Ectodermal cell (in vitro differentiated cells): ENCODE measurements around the gene FANCC.
A peak's percentile ranks its signal among the peaks of the same experiment; 100 is the strongest.
"Not testable (repeated sequence)": the region's sequence is repeated elsewhere in the genome, so short reads cannot be mapped to it uniquely, and the experiment has no call there.

Experiments used
- H3K27ac ChIP-seq: 2 replicates; pipeline ENCODE4 v1.7.0; 2013; ENCODE audit warnings: mild to moderate bottlenecking, low read depth, low read length; ENCODE audit not compliant: insufficient read depth, poor library complexity, severe bottlenecking
- H3K27me3 ChIP-seq: 2 replicates; pipeline ENCODE4 v1.7.0; 2013; ENCODE audit warnings: mild to moderate bottlenecking, low read length; ENCODE audit not compliant: insufficient read depth, control insufficient read depth, poor library complexity, severe bottlenecking
- H3K36me3 ChIP-seq: one replicate; pipeline ENCODE4 v1.7.0; 2013; ENCODE audit warnings: low read length; ENCODE audit not compliant: control insufficient read depth, insufficient read depth
- H3K4me1 ChIP-seq: one replicate; pipeline ENCODE4 v1.7.0; 2013; ENCODE audit warnings: low read length; ENCODE audit not compliant: control insufficient read depth, insufficient read depth
- H3K4me3 ChIP-seq: 2 replicates; pipeline ENCODE4 v1.7.0; 2013; ENCODE audit warnings: low read depth, low read length, control low read depth; ENCODE audit not compliant: insufficient read depth
- H3K9me3 ChIP-seq: 2 replicates; pipeline ENCODE4 v1.7.0; 2013; ENCODE audit warnings: mild to moderate bottlenecking, low read length, moderate library complexity; ENCODE audit not compliant: control insufficient read depth
- WGBS, 2 experiments: methylation state at CpG; one replicate each; pipeline ENCODE4 v1.1.7; 2013; ENCODE audit warnings: missing lambda C conversion rate in 2 of 2; 5-methylcytosine and 5-hydroxymethylcytosine counted together

The FANCC gene

DNA sequence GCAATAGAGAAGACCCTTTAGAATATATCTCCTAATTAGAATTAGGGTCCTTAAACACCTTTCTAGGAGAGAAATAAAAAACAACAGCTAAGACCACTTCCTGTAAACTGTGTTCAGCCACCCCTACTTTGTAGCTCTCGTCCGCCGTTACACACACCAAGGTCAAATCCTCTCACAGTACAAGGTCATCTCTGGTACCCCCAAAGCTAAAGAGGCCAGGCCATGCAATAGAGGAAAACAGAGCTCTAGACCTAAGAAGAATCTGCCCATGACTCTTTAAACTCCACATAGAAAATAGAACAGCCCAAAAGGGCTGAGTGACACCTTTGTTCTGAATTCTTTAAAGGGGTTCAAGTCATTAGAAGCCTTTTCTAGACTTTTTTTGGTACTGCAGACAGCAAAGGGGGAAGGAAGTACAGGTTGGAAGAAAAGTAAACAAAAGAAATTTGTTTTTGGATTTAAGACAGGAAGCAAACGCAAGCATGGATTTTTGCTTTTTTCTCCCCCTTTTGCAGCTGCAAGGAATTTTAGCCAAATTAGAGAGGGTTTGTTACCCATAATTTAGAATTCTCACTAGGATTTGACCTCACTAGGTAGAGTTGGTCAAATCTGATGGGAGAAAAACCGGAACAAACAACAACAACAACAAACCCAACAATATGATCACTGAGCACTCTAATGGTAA lies 13.4 kb upstream of the FANCC start:
- no peaks in the 10 kb centered on the region for H3K27me3 ChIP-seq
- no peaks in the 10 kb centered on the region for H3K36me3 ChIP-seq
- no peak overlapping the region for H3K27ac ChIP-seq
- WGBS, 2 experiments, result 96 to 98% methylated on average over 4 to 5 of the region's 5 CpGs
- H3K4me3 ChIP-seq, result no peak overlapping the region
- H3K9me3 ChIP-seq, result peaks cover 2% of the 10 kb centered on the region
- no peaks in the 10 kb centered on the region for H3K4me1 ChIP-seq

DNA sequence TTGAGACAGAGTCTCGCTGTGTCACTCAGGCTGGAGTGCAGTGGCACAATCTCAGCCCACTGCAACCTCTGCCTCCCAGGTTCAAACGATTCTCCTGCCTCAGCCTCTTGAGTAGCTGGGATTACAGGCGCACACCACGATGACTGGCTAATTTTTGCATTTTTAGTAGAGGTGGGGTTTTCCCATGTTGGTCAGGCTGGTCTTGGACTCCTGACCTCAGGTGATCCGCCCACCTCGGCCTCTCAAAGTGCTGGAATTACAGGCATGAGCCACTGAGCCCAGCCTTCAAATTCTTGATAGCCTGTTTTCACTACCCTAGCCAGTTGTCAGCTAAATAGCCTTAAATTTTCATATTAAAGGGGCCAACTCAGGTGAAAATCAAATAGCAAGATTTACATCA lies 11.6 kb upstream of the FANCC start:
- not testable (repeated sequence) for H3K4me3 ChIP-seq, H3K27me3 ChIP-seq, H3K27ac ChIP-seq, H3K36me3 ChIP-seq, H3K9me3 ChIP-seq, H3K4me1 ChIP-seq
- 90 to 91% methylated on average over 6 of the region's 6 CpGs for WGBS, 2 experiments

DNA sequence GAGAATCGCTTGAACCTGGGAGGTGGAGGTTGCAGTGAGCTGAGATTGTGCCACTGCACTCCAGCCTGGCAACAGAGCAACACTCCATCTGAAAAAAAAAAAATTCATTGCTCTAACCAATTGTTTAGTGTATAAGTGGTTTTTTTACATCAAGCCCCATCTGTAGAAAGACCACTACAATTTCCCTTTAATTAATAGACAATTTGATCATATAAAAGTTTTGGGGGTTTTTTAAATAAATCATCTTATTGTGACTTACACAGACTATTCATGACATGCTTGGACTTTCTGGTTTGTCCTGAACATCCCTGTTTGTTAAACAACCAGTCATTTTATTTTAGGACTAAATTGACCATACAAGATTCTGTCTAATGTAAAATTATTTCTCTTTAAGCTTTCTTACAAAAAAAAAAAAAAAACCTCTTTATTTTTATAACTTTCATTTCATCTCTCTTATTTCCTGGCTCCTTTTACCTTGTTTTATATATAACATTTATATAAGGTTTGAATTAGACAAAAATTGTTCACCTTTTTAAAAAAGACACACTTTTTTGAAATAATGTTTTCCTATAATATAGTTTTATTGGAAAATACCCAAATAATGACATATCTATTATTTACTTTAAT lies 9.8 kb upstream of the FANCC start:
- WGBS, 2 experiments, result 0 to 42% methylated on average over 1 of the region's 1 CpG
- Histone ChIP-seq H3K36me3 (no peaks in the 10 kb centered on the region), H3K4me1 (no peaks in the 10 kb centered on the region), H3K27me3 (no peaks in the 10 kb centered on the region), H3K27ac (no peak overlapping the region), H3K4me3 (no peak overlapping the region), H3K9me3 (peaks cover 2% of the 10 kb centered on the region)

- H3K27ac ChIP-seq, result no peak overlapping the region
- H3K4me3 ChIP-seq, result no peak overlapping the region
- H3K4me1 ChIP-seq, result no peaks in the 10 kb centered on the region
- 67 to 70% methylated on average over 1 of the region's 1 CpG for WGBS, 2 experiments
- peaks cover 2% of the 10 kb centered on the region for H3K9me3 ChIP-seq
- no peaks in the 10 kb centered on the region for H3K36me3 ChIP-seq
- no peaks in the 10 kb centered on the region for H3K27me3 ChIP-seq
Observed at GRCh38 chr9:95325221-95325620, 7.7 kb upstream of the FANCC start.

DNA sequence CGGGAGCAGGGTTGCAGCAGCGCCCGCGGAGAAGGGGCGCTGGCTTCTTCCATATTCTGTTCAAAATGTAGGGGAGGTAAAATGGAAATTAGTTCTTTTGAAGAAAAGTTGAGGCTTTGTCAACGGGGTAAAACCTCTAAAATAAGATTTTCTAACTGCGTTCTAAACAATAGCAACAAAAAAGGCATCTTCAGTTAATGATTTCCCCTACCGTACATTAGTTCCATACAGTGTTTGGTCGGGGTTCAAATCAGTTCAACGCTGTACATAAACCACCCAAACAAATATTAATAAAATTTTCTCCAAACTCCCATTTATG lies 343 bp upstream of the FANCC start:
- H3K4me1 ChIP-seq, result peaks cover 15% of the 10 kb centered on the region
- peak overlapping the region; percentile 99 for H3K27ac ChIP-seq
- no peaks in the 10 kb centered on the region for H3K27me3 ChIP-seq
- H3K36me3 ChIP-seq, result no peaks in the 10 kb centered on the region
- peak overlapping the region; percentile 76 for H3K4me3 ChIP-seq
- WGBS, 2 experiments, result 17 to 21% methylated on average over 10 of the region's 10 CpGs
- no peaks in the 10 kb centered on the region for H3K9me3 ChIP-seq

- WGBS, 2 experiments, result 0 to 1% methylated on average over 22 of the region's 22 CpGs
- peaks cover 15% of the 10 kb centered on the region for H3K4me1 ChIP-seq
Observed at GRCh38 chr9:95316794-95317118, 753 bp downstream of the FANCC start.

GRCh38 chr9:95316274-95316673 lies 1.2 kb downstream of the FANCC start:
- Histone ChIP-seq H3K4me1 (peaks cover 15% of the 10 kb centered on the region), H3K27me3 (no peaks in the 10 kb centered on the region), H3K36me3 (no peaks in the 10 kb centered on the region), H3K27ac (peak overlapping the region; percentile 93), H3K9me3 (no peaks in the 10 kb centered on the region), H3K4me3 (peak overlapping the region; percentile 76)
- 38 to 45% methylated on average over 3 of the region's 3 CpGs for WGBS, 2 experiments

More at GRCh38 chr9:95316794-95317118, 753 bp downstream of the FANCC start:
- Histone ChIP-seq H3K27me3 (no peaks in the 10 kb centered on the region), H3K27ac (peak overlapping the region; percentile 93), H3K4me3 (peak overlapping the region; percentile 76), H3K9me3 (no peaks in the 10 kb centered on the region), H3K36me3 (no peaks in the 10 kb centered on the region)

- WGBS, 2 experiments, result 92 to 96% methylated on average over 12 of the region's 12 CpGs
- no peaks in the 10 kb centered on the region for H3K27me3 ChIP-seq
- peaks cover 15% of the 10 kb centered on the region for H3K4me1 ChIP-seq
- H3K4me3 ChIP-seq, result no peak overlapping the region
- H3K27ac ChIP-seq, result no peak overlapping the region
- no peaks in the 10 kb centered on the region for H3K36me3 ChIP-seq
- H3K9me3 ChIP-seq, result no peaks in the 10 kb centered on the region
Observed at GRCh38 chr9:95315108-95315746, 2.3 kb downstream of the FANCC start.

DNA sequence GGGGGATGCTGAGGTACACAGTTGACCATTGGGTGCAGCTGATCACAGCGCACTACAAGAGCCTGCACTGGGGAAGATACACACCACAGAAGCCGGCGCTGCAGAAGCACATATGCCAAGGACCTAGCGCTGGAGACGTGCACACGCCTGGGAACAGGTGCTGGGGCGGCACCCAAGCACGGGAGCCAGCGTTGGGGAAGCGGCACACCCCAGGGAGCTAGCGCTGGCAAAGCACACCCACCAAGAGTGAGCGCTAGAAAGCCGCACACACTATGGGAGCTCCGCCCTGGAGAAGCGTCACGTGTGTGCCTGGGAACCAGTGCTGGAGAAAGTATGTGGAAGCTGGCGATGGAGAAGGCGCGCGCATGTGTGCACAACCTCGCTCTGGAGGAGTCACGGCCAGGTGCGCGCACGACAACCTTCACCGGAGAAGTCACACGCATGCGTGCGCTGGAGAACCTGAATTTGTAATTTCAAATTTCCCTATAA lies 4.5 kb downstream of the FANCC start:
- peaks cover 15% of the 10 kb centered on the region for H3K4me1 ChIP-seq
- WGBS, 2 experiments, result 43 to 47% methylated on average over 29 of the region's 29 CpGs
- no peak overlapping the region for H3K27ac ChIP-seq
- no peaks in the 10 kb centered on the region for H3K27me3 ChIP-seq
- no peaks in the 10 kb centered on the region for H3K36me3 ChIP-seq
- no peaks in the 10 kb centered on the region for H3K9me3 ChIP-seq
- peak overlapping the region; percentile 30 for H3K4me3 ChIP-seq

GRCh38 chr9:95311961-95312360 lies 5.5 kb downstream of the FANCC start:
- no peaks in the 10 kb centered on the region for H3K36me3 ChIP-seq
- H3K27ac ChIP-seq, result no peak overlapping the region
- H3K27me3 ChIP-seq, result no peaks in the 10 kb centered on the region
- no peaks in the 10 kb centered on the region for H3K9me3 ChIP-seq
- H3K4me3 ChIP-seq, result no peak overlapping the region
- 89 to 98% methylated on average over 3 of the region's 3 CpGs for WGBS, 2 experiments
- peaks cover 15% of the 10 kb centered on the region for H3K4me1 ChIP-seq
